Measurements from ENCODE around the gene SYDE2.
A peak's percentile ranks its signal among the peaks of the same experiment; 100 is the strongest.

Gene SYDE2

DNA sequence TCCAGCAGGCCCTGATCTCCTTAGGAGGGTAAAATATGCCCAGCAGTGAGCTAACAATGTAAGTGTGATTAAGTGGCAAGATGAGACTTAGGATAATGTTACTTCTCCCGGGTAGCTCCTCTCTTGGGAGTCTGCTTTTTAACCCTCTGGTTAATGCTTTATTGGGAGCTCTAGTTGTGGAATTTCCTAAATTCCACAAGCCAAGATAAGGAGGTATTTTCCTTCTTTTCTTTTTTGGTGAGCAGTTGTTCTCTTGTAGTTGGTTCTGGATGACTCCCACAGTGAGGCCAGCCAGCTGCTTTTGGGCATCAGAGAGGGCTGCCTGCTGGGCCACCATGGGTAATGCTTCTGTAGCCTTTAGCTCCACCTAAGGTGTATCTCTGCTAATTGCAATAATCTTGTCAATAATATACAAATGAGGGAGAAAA is 39.4 kb upstream of the SYDE2 start:
- H3K27ac ChIP-seq: peak overlapping the region; percentile 57
- TF ChIP-seq, protein P1, sequence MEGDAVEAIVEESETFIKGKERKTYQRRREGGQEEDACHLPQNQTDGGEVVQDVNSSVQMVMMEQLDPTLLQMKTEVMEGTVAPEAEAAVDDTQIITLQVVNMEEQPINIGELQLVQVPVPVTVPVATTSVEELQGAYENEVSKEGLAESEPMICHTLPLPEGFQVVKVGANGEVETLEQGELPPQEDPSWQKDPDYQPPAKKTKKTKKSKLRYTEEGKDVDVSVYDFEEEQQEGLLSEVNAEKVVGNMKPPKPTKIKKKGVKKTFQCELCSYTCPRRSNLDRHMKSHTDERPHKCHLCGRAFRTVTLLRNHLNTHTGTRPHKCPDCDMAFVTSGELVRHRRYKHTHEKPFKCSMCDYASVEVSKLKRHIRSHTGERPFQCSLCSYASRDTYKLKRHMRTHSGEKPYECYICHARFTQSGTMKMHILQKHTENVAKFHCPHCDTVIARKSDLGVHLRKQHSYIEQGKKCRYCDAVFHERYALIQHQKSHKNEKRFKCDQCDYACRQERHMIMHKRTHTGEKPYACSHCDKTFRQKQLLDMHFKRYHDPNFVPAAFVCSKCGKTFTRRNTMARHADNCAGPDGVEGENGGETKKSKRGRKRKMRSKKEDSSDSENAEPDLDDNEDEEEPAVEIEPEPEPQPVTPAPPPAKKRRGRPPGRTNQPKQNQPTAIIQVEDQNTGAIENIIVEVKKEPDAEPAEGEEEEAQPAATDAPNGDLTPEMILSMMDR (conservative IDR thresholded peaks at IDR 0.05): peak; percentile 50

DNA sequence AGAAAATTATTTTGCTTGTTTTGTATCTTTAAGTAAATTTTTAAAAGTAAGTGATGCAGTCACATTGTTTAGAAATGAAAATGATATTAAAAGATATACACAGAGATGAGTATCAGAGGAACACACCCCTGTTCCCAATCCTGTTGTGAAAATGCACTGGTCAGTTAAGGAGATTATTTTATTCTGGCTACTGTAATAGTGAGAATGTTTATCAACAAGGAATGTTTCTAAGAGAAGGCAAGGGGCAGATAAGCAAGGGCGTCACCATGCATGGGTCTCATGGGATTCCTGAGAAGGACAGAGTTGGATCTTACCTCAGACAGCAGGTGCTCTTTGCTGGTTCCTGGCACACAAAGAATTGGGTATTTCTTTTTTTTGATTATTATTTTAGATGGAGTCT is 36.8 kb upstream of the SYDE2 start:
- H3K27ac ChIP-seq: no peak overlapping the region
- TF ChIP-seq, protein P1 (conservative IDR thresholded peaks at IDR 0.05): no peak

DNA sequence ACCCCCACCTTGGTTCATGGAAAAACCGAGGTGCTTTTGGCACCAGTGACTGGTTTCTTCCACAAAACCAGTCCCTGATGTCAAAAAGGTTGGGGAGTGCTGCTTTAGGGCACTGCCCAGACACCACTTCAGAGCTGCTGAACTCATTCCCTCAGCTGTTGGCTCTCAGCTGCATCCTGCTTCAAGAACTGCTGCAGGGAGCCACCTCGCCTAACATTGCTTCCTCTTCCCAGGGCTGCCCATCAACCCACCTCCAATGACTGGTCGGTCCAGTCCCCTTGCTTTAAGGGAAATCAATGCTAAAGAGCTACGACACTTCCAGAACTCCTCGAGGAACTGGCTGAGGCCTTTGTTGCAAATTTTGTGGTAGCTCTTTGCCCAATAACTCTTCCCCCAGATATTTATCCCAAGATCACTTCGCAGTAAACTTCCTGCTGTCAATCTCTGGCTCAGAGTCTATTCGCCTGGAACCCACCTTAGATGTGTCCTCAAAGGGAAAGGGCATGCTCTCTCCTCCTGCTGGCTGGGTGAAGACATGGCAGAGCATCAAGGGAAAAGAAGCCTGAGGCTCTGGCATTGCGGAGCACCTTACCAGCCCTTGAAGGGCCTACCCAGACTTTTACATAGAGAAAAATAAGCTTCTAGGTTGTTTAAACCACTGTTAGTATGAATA is 29.6 kb upstream of the SYDE2 start:
- TF ChIP-seq, protein P1 (conservative IDR thresholded peaks at IDR 0.05): no peak
- no peak overlapping the region for H3K27ac ChIP-seq

DNA sequence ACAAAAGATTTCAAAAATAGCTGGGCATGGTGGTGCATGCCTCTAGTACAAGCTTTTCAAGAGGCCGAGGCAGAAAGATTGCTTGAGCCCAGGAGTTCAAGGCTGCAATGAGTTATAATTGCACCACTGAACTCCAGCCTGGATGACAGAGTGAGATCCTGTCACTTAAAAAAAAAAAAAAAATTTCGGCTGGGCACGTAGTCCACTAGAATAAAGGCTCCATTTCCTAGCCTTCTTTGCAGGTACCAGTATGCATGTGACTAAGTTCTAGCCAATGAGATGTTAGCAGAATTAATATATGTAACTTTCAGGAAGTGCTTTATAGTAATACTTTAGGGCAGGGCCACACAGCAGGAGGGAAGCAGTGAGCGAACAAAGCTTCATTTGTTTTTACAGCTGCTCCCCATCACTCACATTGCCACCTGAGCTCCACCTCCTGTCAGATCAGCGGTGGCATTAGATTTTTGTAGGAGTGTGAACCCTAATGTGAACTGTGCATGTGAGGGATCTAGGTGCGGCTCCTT is 28.8 kb upstream of the SYDE2 start:
- H3K27ac ChIP-seq: no peak overlapping the region

DNA sequence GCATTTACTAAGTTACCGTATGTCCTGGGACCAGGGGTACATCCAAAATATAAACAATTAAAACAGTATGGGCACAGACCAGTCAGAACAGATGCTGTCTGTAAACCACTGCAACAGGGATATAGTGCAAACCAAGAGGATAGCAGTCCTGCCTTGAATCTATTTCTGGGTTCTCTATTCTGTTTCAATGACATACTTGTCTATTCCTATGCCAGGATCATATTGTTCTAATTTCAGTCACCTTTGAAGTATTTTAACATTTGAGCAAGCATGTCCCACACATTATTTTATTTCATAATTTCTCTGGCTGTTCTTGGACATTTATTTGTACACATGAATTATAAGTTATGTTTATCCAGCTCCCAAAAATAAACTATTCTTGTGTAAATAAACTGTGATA is 28.2 kb upstream of the SYDE2 start:
- TF ChIP-seq, protein P1 (conservative IDR thresholded peaks at IDR 0.05): no peak
- H3K27ac ChIP-seq: no peak overlapping the region

More for the DNA sequence above, 28.8 kb upstream of the SYDE2 start:
- TF ChIP-seq, protein P1 (conservative IDR thresholded peaks at IDR 0.05): no peak

DNA sequence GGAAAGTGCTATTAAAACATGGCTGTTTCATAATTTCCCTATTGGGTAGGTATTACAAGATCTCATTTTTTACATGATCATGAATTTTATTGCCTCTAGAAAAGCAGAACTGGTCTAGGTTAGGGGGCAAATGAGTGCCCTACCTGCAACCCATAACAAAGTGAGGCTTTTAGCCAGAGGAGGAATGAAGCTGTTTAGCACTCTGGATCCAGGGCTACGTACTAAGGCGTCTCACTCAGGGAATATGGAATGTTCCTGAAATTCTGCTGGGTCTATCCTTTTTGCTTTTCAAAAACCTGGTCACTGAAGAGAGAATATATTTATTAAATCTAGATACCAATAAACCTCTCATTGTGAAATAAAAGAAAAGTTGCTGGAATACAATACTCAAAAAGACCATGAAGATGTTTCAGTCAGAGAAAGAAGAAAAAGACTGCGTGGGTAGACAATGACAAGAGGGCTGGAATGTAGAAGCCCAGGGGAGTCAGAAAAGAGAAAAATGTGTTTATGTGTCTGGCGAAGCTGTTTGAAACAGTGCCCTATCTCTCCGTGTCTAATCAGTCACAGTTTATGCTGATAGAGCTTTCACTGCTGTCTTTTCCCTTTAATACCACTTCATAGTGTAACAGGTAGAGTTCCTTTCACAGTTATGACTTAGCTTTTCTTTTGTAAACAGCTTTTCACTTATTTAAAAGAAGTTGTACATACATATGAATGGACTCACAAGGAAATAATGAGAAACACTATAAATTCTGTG is 25.0 kb upstream of the SYDE2 start:
- H3K27ac ChIP-seq: peak overlapping the region; percentile 83
- TF ChIP-seq, protein P1 (conservative IDR thresholded peaks at IDR 0.05): no peak

Data from VCaP (cell line).